PC-9 (cell line): ENCODE data around the gene NTSR2. TPM values are rescaled to one million over a fixed set of nuclear protein-coding genes. Genes with fewer than 3 reads are reported as not detected.
A peak's percentile ranks its signal among the peaks of the same experiment; 100 is the strongest.

ENCODE experiments used
- BruUV-seq: library from RNA; stranded (reverse); fragments of 400-500 nt; replicated peaks from 2 replicates; lab custom pipeline; 2021; lab: Mats Ljungman, UMichigan
- CTCF ChIA-PET: fragments of 300-600 bp; sonication (Branson Sonifier 250); formaldehyde crosslinking; loops from one replicate; lab custom pipeline; 2022; ENCODE audit warnings: antibody characterized with exemption; lab: Charles Lee
- POLR2A ChIA-PET: fragments of 300-600 bp; sonication (Branson Sonifier 250); formaldehyde crosslinking; loops from one replicate; lab custom pipeline; 2022; ENCODE audit warnings: antibody characterized with exemption; ENCODE audit not compliant: unreplicated experiment; lab: Charles Lee
- DNase-seq, 2 experiments: peaks; one replicate each; pipeline versions ENCODE4 v3.0.0 to v3.0.0-alpha.2; 2015 to 2022; ENCODE audit warnings: mixed read lengths in 1 of 2
- H2AFZ ChIP-seq: fragments of 200-600 bp; sonication (generic); 2 replicates; pipeline ENCODE4 v1.8.1; 2017; ENCODE audit warnings: antibody characterized with exemption
- H3F3A ChIP-seq: fragments of 200-600 bp; sonication (generic); 2 replicates; pipeline ENCODE4 v1.8.1; 2017; ENCODE audit warnings: antibody characterized with exemption, mild to moderate bottlenecking, low read depth; ENCODE audit not compliant: insufficient read depth
- H3K27ac ChIP-seq: fragments of 200-600 bp; sonication (generic); 2 replicates; pipeline ENCODE4 v1.6.1; 2016; ENCODE audit warnings: mixed run types
- H3K27me3 ChIP-seq: fragments of 200-600 bp; sonication (generic); 2 replicates; pipeline ENCODE4 v1.6.1; 2016; ENCODE audit warnings: low read depth, mixed run types; ENCODE audit not compliant: insufficient read depth
- H3K36me3 ChIP-seq: fragments of 200-600 bp; sonication (generic); 2 replicates; pipeline ENCODE4 v1.6.1; 2016; ENCODE audit warnings: low read depth, mixed run types
- H3K4me1 ChIP-seq: fragments of 200-600 bp; sonication (generic); replicated peaks from 2 replicates; pipeline ENCODE4 v1.6.1; 2016; ENCODE audit warnings: mixed run types; ENCODE audit not compliant: insufficient read depth
- H3K4me2 ChIP-seq: fragments of 200-600 bp; sonication (generic); 2 replicates; pipeline ENCODE4 v1.6.1; 2017; ENCODE audit warnings: mixed run types
- H3K4me3 ChIP-seq: fragments of 200-600 bp; sonication (generic); 2 replicates; pipeline ENCODE4 v1.6.1; 2016; ENCODE audit warnings: mixed run types
- H3K79me2 ChIP-seq: fragments of 200-600 bp; sonication (generic); 2 replicates; pipeline ENCODE4 v1.6.1; 2017; ENCODE audit warnings: low read depth, mixed run types
- H3K9me2 ChIP-seq: fragments of 200-600 bp; sonication (generic); 2 replicates; pipeline ENCODE4 v1.8.1; 2017; ENCODE audit warnings: mild to moderate bottlenecking; ENCODE audit not compliant: insufficient read depth
- H3K9me3 ChIP-seq: fragments of 200-600 bp; sonication (generic); 2 replicates; pipeline ENCODE4 v1.8.1; 2016; ENCODE audit warnings: low read depth; ENCODE audit not compliant: insufficient read depth
- H4K20me1 ChIP-seq: fragments of 200-600 bp; sonication (generic); 2 replicates; pipeline ENCODE4 v1.8.1; 2017; ENCODE audit not compliant: insufficient read depth
- EZH2 ChIP-seq: fragments of 200-600 bp; sonication (generic); IDR thresholded peaks from 2 replicates; pipeline ENCODE4 v1.8.0; 2017; ENCODE audit warnings: antibody characterized with exemption, low read depth
- intact Hi-C: fragments of 100-400 bp; cut with micrococcal nuclease; formaldehyde crosslinking; loops from one replicate; pipeline ENCODE4 v1.10.0; 2022; ENCODE audit not compliant: unreplicated experiment
- total RNA-seq: library from RNA; stranded (reverse); gene quantifications from 2 replicates; pipeline ENCODE4 v1.2.3, GENCODE V29; 2021
- TF ChIP-seq, protein P1 (sequence below): fragments of 200-600 bp; sonication (generic); conservative IDR thresholded peaks from 2 replicates; pipeline ENCODE4 v1.6.1; 2017; ENCODE audit warnings: mixed run types, antibody characterized with exemption, mild to moderate bottlenecking, moderate library complexity

The NTSR2 gene
- total RNA-seq, 1 experiment from 2014 or later = not detected

DNA sequence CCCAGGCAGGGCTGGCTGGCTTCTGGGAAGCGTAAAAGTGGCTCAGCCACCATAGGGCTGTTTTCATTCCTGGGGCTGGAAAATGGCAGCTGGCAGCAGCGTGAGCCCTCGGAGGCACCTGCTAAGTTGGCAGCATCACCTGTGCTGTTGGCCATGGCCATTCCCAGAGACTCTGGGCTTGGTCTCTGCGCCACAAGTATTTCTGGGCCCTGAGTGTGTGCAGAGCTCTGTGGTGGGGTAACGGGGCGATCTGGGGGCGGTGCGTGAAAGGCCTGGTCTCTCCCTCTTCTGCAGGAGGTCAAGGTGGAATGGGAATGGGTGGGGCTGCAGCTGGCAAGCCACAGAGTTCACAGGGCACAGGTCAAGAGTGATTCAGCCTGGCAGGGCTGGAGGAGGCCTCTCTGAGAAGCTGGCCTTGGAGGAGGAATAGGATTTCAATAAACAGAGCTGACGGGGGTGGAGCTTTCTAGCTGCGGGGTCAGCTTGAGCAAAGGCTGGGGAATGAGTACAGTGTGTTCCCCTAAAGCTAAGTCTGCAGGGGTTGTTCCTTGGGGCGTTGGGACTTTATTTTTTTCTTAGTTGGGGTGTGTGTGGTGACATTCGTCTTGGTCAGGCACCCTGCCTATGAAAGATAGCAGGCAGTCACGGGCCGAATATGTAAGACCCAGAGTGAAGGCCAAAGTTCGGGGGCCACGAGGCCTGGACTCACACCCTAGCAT lies 10.3 kb upstream of the NTSR2 start:
- Histone ChIP-seq H3F3A (peaks cover 14% of the 10 kb centered on the region), H3K4me2 (peak overlapping the region; percentile 49), H3K9me2 (no peaks in the 10 kb centered on the region), H3K4me1 (peaks cover 27% of the 10 kb centered on the region), H3K36me3 (no peaks in the 10 kb centered on the region), H3K27ac (no peak overlapping the region), H2AFZ (no peak overlapping the region), H3K4me3 (no peak overlapping the region), H3K27me3 (0 out of 2 replicates have a peak, but pooled peaks cover 4% of the 10 kb centered on the region), H3K9me3 (no peaks in the 10 kb centered on the region), H3K79me2 (no peaks in the 10 kb centered on the region), H4K20me1 (no peaks in the 10 kb centered on the region)
- peak in 1 of 2 experiments; percentile 72 for DNase-seq
- ChIA-PET CTCF (interaction anchor here (0.6 to 1.0 kb wide), 4 partner anchors 22 to 548 kb away, joined by 3 to 4 read pairs (median 3); no protein-coding TSS in a partner anchor), POLR2A (no interaction called here)
- intact Hi-C loops = no loop called here
- TF ChIP-seq, protein P1, sequence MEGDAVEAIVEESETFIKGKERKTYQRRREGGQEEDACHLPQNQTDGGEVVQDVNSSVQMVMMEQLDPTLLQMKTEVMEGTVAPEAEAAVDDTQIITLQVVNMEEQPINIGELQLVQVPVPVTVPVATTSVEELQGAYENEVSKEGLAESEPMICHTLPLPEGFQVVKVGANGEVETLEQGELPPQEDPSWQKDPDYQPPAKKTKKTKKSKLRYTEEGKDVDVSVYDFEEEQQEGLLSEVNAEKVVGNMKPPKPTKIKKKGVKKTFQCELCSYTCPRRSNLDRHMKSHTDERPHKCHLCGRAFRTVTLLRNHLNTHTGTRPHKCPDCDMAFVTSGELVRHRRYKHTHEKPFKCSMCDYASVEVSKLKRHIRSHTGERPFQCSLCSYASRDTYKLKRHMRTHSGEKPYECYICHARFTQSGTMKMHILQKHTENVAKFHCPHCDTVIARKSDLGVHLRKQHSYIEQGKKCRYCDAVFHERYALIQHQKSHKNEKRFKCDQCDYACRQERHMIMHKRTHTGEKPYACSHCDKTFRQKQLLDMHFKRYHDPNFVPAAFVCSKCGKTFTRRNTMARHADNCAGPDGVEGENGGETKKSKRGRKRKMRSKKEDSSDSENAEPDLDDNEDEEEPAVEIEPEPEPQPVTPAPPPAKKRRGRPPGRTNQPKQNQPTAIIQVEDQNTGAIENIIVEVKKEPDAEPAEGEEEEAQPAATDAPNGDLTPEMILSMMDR = no peak
- no peak for TF ChIP-seq EZH2
- BruUV-seq = no TSS peak

DNA sequence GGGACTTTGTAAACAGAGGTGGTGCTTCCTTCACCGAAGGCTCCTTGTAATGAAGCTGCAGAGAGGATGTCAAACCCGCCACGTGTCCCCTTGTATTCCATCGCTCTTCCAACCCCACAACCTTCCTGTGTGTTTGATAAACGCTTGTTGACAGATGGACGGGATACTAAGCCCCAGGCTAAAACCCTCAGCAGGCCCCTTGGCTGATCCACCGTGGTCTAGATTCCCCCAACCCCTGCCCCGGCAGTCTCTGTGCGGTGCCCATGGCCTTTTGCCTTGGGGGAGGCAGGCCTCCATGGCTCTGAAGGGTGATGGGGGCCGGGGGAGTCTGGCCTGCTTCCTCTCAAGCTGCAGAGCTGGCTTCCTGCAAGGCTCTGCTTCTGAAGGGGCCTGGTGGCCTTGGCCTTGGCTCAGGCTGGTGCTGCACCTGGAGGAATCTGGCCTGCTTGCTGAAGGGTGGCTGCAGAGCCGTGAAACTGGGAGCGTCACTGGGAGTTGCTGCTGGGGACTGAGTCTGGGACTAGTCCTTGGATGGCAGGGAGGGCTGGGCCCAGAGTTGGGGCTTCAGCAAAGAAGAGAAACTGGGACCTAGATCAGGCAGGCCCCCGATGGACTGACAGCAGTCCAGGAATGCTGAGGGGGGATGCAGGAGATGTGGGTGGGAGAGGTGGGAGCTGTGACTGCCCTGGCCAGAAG lies 9.6 kb upstream of the NTSR2 start:
- no peak overlapping the region for H3K27ac ChIP-seq
- no peak overlapping the region for H3K4me3 ChIP-seq
- H2AFZ ChIP-seq = no peak overlapping the region
- H4K20me1 ChIP-seq = no peaks in the 10 kb centered on the region
- no peaks in the 10 kb centered on the region for H3K36me3 ChIP-seq
- no peak for TF ChIP-seq EZH2
- TF ChIP-seq, protein P1 = no peak
- no peaks in the 10 kb centered on the region for H3K79me2 ChIP-seq
- peak overlapping the region; percentile 49; the same call in 1 of the 2 replicates for H3K4me2 ChIP-seq
- intact Hi-C loops = no loop called here
- H3K9me3 ChIP-seq = no peaks in the 10 kb centered on the region
- POLR2A ChIA-PET = no interaction called here
- CTCF ChIA-PET = interaction anchor here (0.6 kb wide), 1 partner anchor 399 kb away, joined by 3 read pairs; no protein-coding TSS in a partner anchor
- BruUV-seq = no TSS peak
- peaks cover 27% of the 10 kb centered on the region for H3K4me1 ChIP-seq
- H3F3A ChIP-seq = peaks cover 15% of the 10 kb centered on the region
- H3K9me2 ChIP-seq = no peaks in the 10 kb centered on the region
- H3K27me3 ChIP-seq = 0 out of 2 replicates have a peak, but pooled peaks cover 4% of the 10 kb centered on the region
- DNase-seq = no peak

DNA sequence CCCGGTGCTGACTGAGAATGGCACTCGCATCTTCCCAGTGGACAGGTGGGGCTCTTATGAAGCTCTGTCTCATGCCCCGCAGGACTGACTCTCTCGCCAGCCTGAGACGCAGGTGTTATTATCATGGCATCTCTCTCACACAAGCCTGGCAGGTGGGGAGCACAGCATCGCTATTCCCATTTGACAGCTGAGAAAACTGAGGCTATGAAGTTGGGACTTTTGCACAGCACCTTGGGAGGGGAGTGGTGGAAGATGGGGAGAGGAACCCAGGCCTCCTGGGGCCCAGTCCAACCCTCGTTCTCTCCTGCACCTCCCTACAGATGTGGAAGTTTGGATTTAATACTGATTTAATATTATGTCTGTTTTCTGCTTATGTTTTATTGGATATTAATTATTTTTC lies 9.0 kb upstream of the NTSR2 start:
- H3K9me2 ChIP-seq = no peaks in the 10 kb centered on the region
- H3K4me2 ChIP-seq = no peak overlapping the region
- POLR2A ChIA-PET = no interaction called here
- H3K36me3 ChIP-seq = no peaks in the 10 kb centered on the region
- H4K20me1 ChIP-seq = no peaks in the 10 kb centered on the region
- DNase-seq = no peak
- no peak overlapping the region for H3K27ac ChIP-seq
- H3K9me3 ChIP-seq = 0 out of 2 replicates have a peak, but pooled peaks cover 4% of the 10 kb centered on the region
- H2AFZ ChIP-seq = no peak overlapping the region
- intact Hi-C loops = no loop called here
- CTCF ChIA-PET = no interaction called here
- TF ChIP-seq, protein P1 = no peak
- no peak for TF ChIP-seq EZH2
- BruUV-seq = no TSS peak
- H3F3A ChIP-seq = peaks cover 15% of the 10 kb centered on the region
- H3K4me1 ChIP-seq = peaks cover 27% of the 10 kb centered on the region
- H3K79me2 ChIP-seq = no peaks in the 10 kb centered on the region
- no peak overlapping the region for H3K4me3 ChIP-seq
- H3K27me3 ChIP-seq = 0 out of 2 replicates have a peak, but pooled peaks cover 4% of the 10 kb centered on the region
